Mesendoderm (in vitro differentiated cells): ENCODE data around the gene FAM24A.

ENCODE experiments used
- DNase-seq: peaks from one replicate; pipeline ENCODE4 v3.0.0; 2013
- H2AK5ac ChIP-seq: 2 replicates; pipeline ENCODE4 v1.6.1; 2013; ENCODE audit warnings: low read length, inconsistent platforms
- H2BK120ac ChIP-seq: 2 replicates; pipeline ENCODE4 v1.6.1; 2013; ENCODE audit warnings: low read depth, mild to moderate bottlenecking, low read length, moderate library complexity, mixed read lengths
- H2BK15ac ChIP-seq: replicated peaks from 2 replicates; pipeline ENCODE4 v1.6.1; 2013; ENCODE audit warnings: low read depth, mild to moderate bottlenecking, moderate library complexity
- H2BK5ac ChIP-seq: 2 replicates; pipeline ENCODE4 v1.6.1; 2013; ENCODE audit warnings: low read length, inconsistent platforms
- H3K18ac ChIP-seq: 2 replicates; pipeline ENCODE4 v1.6.1; 2013; ENCODE audit warnings: mild to moderate bottlenecking, low read length, mixed read lengths
- H3K23ac ChIP-seq: one replicate; pipeline ENCODE4 v1.6.1; 2013; ENCODE audit warnings: low read length
- H3K27ac ChIP-seq: 2 replicates; pipeline ENCODE4 v1.5.1; 2013; ENCODE audit warnings: low read depth, mild to moderate bottlenecking, inconsistent platforms, low read length, moderate library complexity
- H3K27me3 ChIP-seq: 2 replicates; pipeline ENCODE4 v1.6.1; 2013; ENCODE audit warnings: low read length, control low read depth, mild to moderate bottlenecking, inconsistent platforms; ENCODE audit not compliant: insufficient read depth, poor library complexity
- H3K36me3 ChIP-seq: 2 replicates; pipeline ENCODE4 v1.6.1; 2013; ENCODE audit warnings: low read length, inconsistent platforms; ENCODE audit not compliant: control insufficient read depth, insufficient read depth
- H3K4ac ChIP-seq: one replicate; pipeline ENCODE4 v1.6.1; 2013; ENCODE audit warnings: low read depth, mild to moderate bottlenecking, low read length, moderate library complexity
- H3K4me1 ChIP-seq: 2 replicates; pipeline ENCODE4 v1.6.1; 2013; ENCODE audit warnings: low read depth, low read length, inconsistent platforms; ENCODE audit not compliant: control insufficient read depth
- H3K4me2 ChIP-seq: 2 replicates; pipeline ENCODE4 v1.6.1; 2013; ENCODE audit warnings: low read length
- H3K4me3 ChIP-seq: 2 replicates; pipeline ENCODE4 v1.5.1; 2013; ENCODE audit warnings: mild to moderate bottlenecking, low read length
- H3K56ac ChIP-seq: one replicate; pipeline ENCODE4 v1.6.1; 2013; ENCODE audit warnings: low read length
- H3K79me1 ChIP-seq: 2 replicates; pipeline ENCODE4 v1.6.1; 2013; ENCODE audit warnings: low read length, inconsistent platforms
- H3K79me2 ChIP-seq: 2 replicates; pipeline ENCODE4 v1.6.1; 2013; ENCODE audit warnings: mild to moderate bottlenecking, low read length; ENCODE audit not compliant: control insufficient read depth, insufficient read depth
- H3K9ac ChIP-seq: 2 replicates; pipeline ENCODE4 v1.6.1; 2013; ENCODE audit warnings: low read length, inconsistent platforms
- H4K5ac ChIP-seq: one replicate; pipeline ENCODE4 v1.6.1; 2013; ENCODE audit warnings: low read length
- H4K8ac ChIP-seq: one replicate; pipeline ENCODE4 v1.6.1; 2013; ENCODE audit warnings: low read depth, mild to moderate bottlenecking, control low read depth, low read length, moderate library complexity
- WGBS: extraction: QIAGEN DNeasy Blood & Tissue Kit; methylation state at CpG from one replicate; pipeline ENCODE4 v1.1.7; 2013; ENCODE audit warnings: low lambda C conversion rate, missing lambda C conversion rate; ENCODE audit not compliant: insufficient coverage; ENCODE audit errors: extremely low coverage; 5-methylcytosine and 5-hydroxymethylcytosine counted together

Gene FAM24A

GRCh38 chr10:122877264-122877663, 33.1 kb upstream of the FAM24A start:
- peak overlapping the region; percentile 87 for H3K4ac ChIP-seq
- peak overlapping the region; percentile 84 for H3K56ac ChIP-seq
- no peaks in the 10 kb centered on the region for H3K27me3 ChIP-seq
- H3K4me2 ChIP-seq, result no peak overlapping the region
- no peak overlapping the region for H2BK120ac ChIP-seq
- H3K4me3 ChIP-seq, result no peak overlapping the region
- H3K18ac ChIP-seq, result peak overlapping the region; percentile 75
- H3K23ac ChIP-seq, result no peak overlapping the region
- no peaks in the 10 kb centered on the region for H3K79me1 ChIP-seq
- H3K36me3 ChIP-seq, result no peaks in the 10 kb centered on the region
- H2BK5ac ChIP-seq, result peak overlapping the region; percentile 97
- peaks cover 5% of the 10 kb centered on the region for H3K4me1 ChIP-seq
- H3K27ac ChIP-seq, result peak overlapping the region; percentile 87
- WGBS, result no CpG with 5 or more reads among the region's 1 CpG
- no peak overlapping the region for H2AK5ac ChIP-seq
- H3K79me2 ChIP-seq, result peaks cover 2% of the 10 kb centered on the region
- H2BK15ac ChIP-seq, result no peak overlapping the region
- H4K8ac ChIP-seq, result no peak overlapping the region
- no peak overlapping the region for H4K5ac ChIP-seq
- H3K9ac ChIP-seq, result peak overlapping the region; percentile 66
- peak; percentile 91 for DNase-seq

- Histone ChIP-seq H2BK15ac (no peak overlapping the region), H3K4me2 (no peak overlapping the region), H2BK120ac (no peak overlapping the region), H3K4ac (peak overlapping the region; percentile 25), H3K23ac (no peak overlapping the region), H3K56ac (peak overlapping the region; percentile 81), H3K36me3 (no peaks in the 10 kb centered on the region), H3K79me2 (no peaks in the 10 kb centered on the region), H2BK5ac (peak overlapping the region; percentile 85), H3K79me1 (no peaks in the 10 kb centered on the region), H3K27ac (no peak overlapping the region), H3K4me3 (peak overlapping the region; percentile 9), H2AK5ac (peak overlapping the region; percentile 83), H3K18ac (peak overlapping the region; percentile 9), H4K8ac (no peak overlapping the region), H3K4me1 (peaks cover 5% of the 10 kb centered on the region), H4K5ac (no peak overlapping the region), H3K27me3 (no peaks in the 10 kb centered on the region), H3K9ac (peak overlapping the region; percentile 57)
- WGBS, result no CpG with 5 or more reads among the region's 14 CpGs
- DNase-seq, result no peak
These were observed 31.5 kb upstream of the FAM24A start for GRCh38 chr10:122878799-122879338.

GRCh38 chr10:122879339-122880273, 30.8 kb upstream of the FAM24A start, which contains the start of gene FAM24B:
FAM24B (minus strand) TSS chr10:122879581; CDS start chr10:122850515, 29,066 bp downstream.
- Histone ChIP-seq H3K27ac (no peak within 1 kb of the TSS), H3K4me3 (peak within 1 kb of the TSS; percentile 9), H3K9ac (peak within 1 kb of the TSS; percentile 57), H3K27me3 (no peaks in the 10 kb centered on the region), H3K56ac (peak within 1 kb of the TSS; percentile 81), H2BK5ac (peak within 1 kb of the TSS; percentile 85), H3K18ac (peak within 1 kb of the TSS; percentile 9), H3K79me2 (no peaks in the 10 kb centered on the region), H2BK15ac (no peak within 1 kb of the TSS), H2AK5ac (peak within 1 kb of the TSS; percentile 83), H2BK120ac (no peak within 1 kb of the TSS), H3K4ac (peak within 1 kb of the TSS; percentile 25), H4K5ac (no peak within 1 kb of the TSS), H3K79me1 (no peaks in the 10 kb centered on the region), H4K8ac (no peak within 1 kb of the TSS), H3K23ac (no peak within 1 kb of the TSS), H3K4me2 (peak within 1 kb of the TSS; percentile 7), H3K36me3 (no peaks in the 10 kb centered on the region), H3K4me1 (peaks cover 5% of the 10 kb centered on the region)
- peak; percentile 87 for DNase-seq
- WGBS, result no CpG with 5 or more reads among the region's 95 CpGs

- H2BK5ac ChIP-seq, result no peak overlapping the region
- no peak overlapping the region for H3K18ac ChIP-seq
- H3K27ac ChIP-seq, result no peak overlapping the region
- no peak overlapping the region for H3K23ac ChIP-seq
- no peaks in the 10 kb centered on the region for H3K79me1 ChIP-seq
- H2AK5ac ChIP-seq, result no peak overlapping the region
- H2BK120ac ChIP-seq, result no peak overlapping the region
- DNase-seq, result no peak
- no peak overlapping the region for H3K4ac ChIP-seq
- no peak overlapping the region for H3K4me3 ChIP-seq
- no peaks in the 10 kb centered on the region for H3K79me2 ChIP-seq
- H2BK15ac ChIP-seq, result no peak overlapping the region
- H3K9ac ChIP-seq, result no peak overlapping the region
- no peak overlapping the region for H3K56ac ChIP-seq
- H3K27me3 ChIP-seq, result no peaks in the 10 kb centered on the region
- H3K4me2 ChIP-seq, result no peak overlapping the region
- no peaks in the 10 kb centered on the region for H3K36me3 ChIP-seq
- no peak overlapping the region for H4K8ac ChIP-seq
- H4K5ac ChIP-seq, result no peak overlapping the region
- H3K4me1 ChIP-seq, result peaks cover 2% of the 10 kb centered on the region
These were observed 27.6 kb upstream of the FAM24A start for GRCh38 chr10:122882766-122883165.

GRCh38 chr10:122884166-122884565, 26.2 kb upstream of the FAM24A start:
- Histone ChIP-seq H3K36me3 (no peaks in the 10 kb centered on the region), H3K27me3 (no peaks in the 10 kb centered on the region)

More at GRCh38 chr10:122884166-122884565, 26.2 kb upstream of the FAM24A start:
- no peak overlapping the region for H3K9ac ChIP-seq
- H3K4me1 ChIP-seq, result peaks cover 2% of the 10 kb centered on the region
- H2BK15ac ChIP-seq, result no peak overlapping the region
- whole genome bisulfite sequencing, result no CpG with 5 or more reads among the region's 1 CpG
- no peak overlapping the region for H2AK5ac ChIP-seq
- H3K18ac ChIP-seq, result no peak overlapping the region
- H4K8ac ChIP-seq, result no peak overlapping the region
- no peak overlapping the region for H3K56ac ChIP-seq
- no peak for DNase-seq
- H3K4ac ChIP-seq, result no peak overlapping the region
- H3K79me1 ChIP-seq, result no peaks in the 10 kb centered on the region
- no peak overlapping the region for H2BK120ac ChIP-seq
- no peak overlapping the region for H4K5ac ChIP-seq
- H3K4me3 ChIP-seq, result no peak overlapping the region
- no peak overlapping the region for H3K4me2 ChIP-seq
- no peaks in the 10 kb centered on the region for H3K79me2 ChIP-seq
- no peak overlapping the region for H3K27ac ChIP-seq
- H2BK5ac ChIP-seq, result no peak overlapping the region
- H3K23ac ChIP-seq, result no peak overlapping the region
